Measurements from ENCODE around the gene SH3BP2.

- TF ChIP-seq CTCF (IDR thresholded peaks at IDR 0.05; ENCODE audit: low read depth, low read length, poor library complexity, severe bottlenecking) (no peak), EZH2phosphoT487 (IDR thresholded peaks at IDR 0.05; ENCODE audit: borderline replicate concordance, low read length) (no peak)
Observed at GRCh38 chr4:2843941-2844584, 51.2 kb downstream of the SH3BP2 start.

Data from DOHH2 (cell line).